ENCODE results near the gene KCNN3.

The KCNN3 gene

DNA sequence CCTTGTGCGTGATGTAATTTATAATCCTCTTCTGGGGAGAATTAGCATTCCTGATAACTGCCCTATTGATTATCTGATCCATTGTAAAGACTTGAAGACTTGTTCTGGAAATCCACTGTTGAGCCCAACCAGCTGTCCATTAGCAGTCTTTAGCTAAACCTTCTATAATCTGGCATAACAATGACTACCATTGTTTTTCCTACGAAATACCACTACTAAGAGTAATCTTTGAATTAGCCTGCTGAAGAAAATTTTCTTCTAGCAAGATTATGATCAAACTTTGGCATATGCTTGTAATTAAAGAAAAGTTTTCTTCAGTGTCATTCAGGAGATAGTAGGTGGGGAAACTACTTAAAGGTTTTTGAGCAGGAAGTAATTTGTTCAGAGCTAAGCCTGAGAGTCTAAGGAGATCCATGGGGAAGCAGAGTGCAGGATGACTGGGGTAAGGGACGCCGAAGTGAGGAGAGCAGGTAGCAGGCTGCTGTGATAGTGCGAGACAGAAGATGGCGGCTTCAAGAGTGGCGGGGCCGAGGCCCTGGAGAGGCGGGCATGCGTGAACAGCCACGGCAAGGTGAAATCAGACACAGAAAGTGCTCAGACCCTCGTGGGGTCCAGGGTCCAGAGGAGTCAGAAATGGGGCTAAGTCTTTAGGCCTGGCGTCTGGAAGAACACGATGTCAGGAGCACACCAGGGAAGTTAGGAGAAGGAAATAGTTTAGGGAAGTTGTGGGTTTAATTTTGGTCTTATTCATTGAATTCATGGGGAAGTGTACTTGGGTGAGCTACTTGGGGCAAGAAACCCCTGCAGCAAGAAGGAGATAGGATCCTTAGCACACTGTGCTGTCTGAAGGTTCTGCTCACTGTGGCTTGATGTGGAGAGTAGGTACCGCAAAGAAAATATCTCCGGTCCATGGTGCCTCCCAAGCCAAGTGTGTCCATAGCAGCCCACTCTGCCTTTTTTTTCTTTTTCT is 149.5 kb downstream of the KCNN3 start:
- no peak for ATAC-seq
- TF ChIP-seq BACH2 (CRISPR knock-in tag; IDR thresholded peaks at IDR 0.05; ENCODE audit: borderline replicate concordance) = no peak
- TF ChIP-seq, protein P1, sequence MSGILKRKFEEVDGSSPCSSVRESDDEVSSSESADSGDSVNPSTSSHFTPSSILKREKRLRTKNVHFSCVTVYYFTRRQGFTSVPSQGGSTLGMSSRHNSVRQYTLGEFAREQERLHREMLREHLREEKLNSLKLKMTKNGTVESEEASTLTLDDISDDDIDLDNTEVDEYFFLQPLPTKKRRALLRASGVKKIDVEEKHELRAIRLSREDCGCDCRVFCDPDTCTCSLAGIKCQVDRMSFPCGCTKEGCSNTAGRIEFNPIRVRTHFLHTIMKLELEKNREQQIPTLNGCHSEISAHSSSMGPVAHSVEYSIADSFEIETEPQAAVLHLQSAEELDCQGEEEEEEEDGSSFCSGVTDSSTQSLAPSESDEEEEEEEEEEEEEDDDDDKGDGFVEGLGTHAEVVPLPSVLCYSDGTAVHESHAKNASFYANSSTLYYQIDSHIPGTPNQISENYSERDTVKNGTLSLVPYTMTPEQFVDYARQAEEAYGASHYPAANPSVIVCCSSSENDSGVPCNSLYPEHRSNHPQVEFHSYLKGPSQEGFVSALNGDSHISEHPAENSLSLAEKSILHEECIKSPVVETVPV (CRISPR knock-in tag; IDR thresholded peaks at IDR 0.05) = no peak

DNA sequence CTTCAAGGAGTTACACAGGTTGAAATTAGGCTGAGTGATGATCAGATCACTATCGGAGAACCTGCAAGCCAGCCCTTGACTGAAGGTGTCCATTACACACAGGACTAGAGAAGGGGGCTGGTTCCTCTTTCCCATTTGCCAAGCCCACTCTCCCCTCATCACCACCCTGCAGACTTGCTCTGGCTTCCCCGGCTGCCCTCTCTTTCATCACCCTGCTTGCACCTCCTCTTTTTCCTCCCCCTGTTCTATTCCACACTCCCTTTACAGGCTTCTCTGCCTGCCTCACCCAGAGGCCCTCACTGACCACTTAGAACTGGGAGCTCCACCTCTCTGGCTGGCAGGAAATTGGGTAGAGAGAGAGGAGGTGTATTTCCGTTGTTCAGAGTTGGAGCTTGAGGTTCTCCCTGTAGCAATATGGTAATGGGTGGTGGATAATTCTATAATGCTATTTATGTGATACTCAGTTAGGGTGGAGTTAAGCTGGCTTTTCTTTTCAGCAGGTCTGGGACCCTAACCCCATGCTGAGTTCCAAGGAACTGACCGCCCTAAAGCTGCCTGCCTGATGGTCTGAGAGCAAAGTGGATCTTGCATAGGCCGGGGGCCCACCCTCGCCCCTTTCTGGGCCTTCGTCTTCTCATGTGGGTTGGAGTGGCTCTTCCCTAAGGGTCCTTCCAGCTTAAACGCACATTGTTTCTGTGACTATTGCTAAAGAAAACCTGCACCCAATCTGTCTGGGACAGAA is 150.3 kb downstream of the KCNN3 start:
- no peak for TF ChIP-seq RARB (CRISPR knock-in tag; IDR thresholded peaks at IDR 0.05)
- TF ChIP-seq, protein P2, sequence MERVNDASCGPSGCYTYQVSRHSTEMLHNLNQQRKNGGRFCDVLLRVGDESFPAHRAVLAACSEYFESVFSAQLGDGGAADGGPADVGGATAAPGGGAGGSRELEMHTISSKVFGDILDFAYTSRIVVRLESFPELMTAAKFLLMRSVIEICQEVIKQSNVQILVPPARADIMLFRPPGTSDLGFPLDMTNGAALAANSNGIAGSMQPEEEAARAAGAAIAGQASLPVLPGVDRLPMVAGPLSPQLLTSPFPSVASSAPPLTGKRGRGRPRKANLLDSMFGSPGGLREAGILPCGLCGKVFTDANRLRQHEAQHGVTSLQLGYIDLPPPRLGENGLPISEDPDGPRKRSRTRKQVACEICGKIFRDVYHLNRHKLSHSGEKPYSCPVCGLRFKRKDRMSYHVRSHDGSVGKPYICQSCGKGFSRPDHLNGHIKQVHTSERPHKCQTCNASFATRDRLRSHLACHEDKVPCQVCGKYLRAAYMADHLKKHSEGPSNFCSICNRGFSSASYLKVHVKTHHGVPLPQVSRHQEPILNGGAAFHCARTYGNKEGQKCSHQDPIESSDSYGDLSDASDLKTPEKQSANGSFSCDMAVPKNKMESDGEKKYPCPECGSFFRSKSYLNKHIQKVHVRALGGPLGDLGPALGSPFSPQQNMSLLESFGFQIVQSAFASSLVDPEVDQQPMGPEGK (CRISPR knock-in tag; IDR thresholded peaks at IDR 0.05; ENCODE audit: borderline replicate concordance) = no peak
- TF ChIP-seq ESRRG (CRISPR knock-in tag; IDR thresholded peaks at IDR 0.05) = no peak
- no peak for TF ChIP-seq CSDC2 (CRISPR knock-in tag; IDR thresholded peaks at IDR 0.05)
- TF ChIP-seq TOX (CRISPR knock-in tag; IDR thresholded peaks at IDR 0.05; ENCODE audit: borderline replicate concordance) = no peak
- TF ChIP-seq, protein P3, sequence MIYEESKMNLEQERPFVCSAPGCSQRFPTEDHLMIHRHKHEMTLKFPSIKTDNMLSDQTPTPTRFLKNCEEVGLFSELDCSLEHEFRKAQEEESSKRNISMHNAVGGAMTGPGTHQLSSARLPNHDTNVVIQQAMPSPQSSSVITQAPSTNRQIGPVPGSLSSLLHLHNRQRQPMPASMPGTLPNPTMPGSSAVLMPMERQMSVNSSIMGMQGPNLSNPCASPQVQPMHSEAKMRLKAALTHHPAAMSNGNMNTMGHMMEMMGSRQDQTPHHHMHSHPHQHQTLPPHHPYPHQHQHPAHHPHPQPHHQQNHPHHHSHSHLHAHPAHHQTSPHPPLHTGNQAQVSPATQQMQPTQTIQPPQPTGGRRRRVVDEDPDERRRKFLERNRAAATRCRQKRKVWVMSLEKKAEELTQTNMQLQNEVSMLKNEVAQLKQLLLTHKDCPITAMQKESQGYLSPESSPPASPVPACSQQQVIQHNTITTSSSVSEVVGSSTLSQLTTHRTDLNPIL (CRISPR knock-in tag; IDR thresholded peaks at IDR 0.05; ENCODE audit: low read depth) = no peak
- no peak for TF ChIP-seq GLIS3 (CRISPR knock-in tag; IDR thresholded peaks at IDR 0.05)
- no peak for TF ChIP-seq OSR1 (CRISPR knock-in tag; IDR thresholded peaks at IDR 0.05)
- ATAC-seq = no peak

DNA sequence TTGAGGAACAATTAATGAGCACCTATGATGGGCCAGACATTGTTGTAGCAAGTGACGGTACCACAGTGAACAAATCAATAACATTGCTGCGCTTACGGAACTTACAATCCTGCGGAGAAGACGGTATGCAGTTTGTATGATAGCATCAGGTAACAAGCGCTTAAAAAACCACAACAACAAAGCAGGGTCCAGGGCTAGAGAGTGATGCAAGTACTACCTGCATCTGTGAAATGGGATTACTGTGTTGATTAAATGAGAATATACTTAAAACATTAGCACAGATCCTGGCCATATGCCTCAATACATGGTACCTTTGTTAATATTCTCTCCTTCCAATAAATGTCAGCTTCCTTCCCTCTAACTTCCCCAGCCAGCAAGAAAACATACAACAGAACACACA is 151.5 kb downstream of the KCNN3 start:
- TF ChIP-seq CSDC2 (CRISPR knock-in tag; IDR thresholded peaks at IDR 0.05) = no peak
- TF ChIP-seq, protein P1 (CRISPR knock-in tag; IDR thresholded peaks at IDR 0.05) = no peak
- no peak for TF ChIP-seq ZNF8 (CRISPR knock-in tag; IDR thresholded peaks at IDR 0.05)
- TF ChIP-seq, protein P4, sequence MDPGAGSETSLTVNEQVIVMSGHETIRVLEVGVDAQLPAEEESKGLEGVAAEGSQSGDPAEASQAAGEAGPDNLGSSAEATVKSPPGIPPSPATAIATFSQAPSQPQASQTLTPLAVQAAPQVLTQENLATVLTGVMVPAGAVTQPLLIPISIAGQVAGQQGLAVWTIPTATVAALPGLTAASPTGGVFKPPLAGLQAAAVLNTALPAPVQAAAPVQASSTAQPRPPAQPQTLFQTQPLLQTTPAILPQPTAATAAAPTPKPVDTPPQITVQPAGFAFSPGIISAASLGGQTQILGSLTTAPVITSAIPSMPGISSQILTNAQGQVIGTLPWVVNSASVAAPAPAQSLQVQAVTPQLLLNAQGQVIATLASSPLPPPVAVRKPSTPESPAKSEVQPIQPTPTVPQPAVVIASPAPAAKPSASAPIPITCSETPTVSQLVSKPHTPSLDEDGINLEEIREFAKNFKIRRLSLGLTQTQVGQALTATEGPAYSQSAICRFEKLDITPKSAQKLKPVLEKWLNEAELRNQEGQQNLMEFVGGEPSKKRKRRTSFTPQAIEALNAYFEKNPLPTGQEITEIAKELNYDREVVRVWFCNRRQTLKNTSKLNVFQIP (CRISPR knock-in tag; IDR thresholded peaks at IDR 0.05; ENCODE audit: borderline replicate concordance, low read depth) = no peak
- TF ChIP-seq ZNF70 (CRISPR knock-in tag; IDR thresholded peaks at IDR 0.05) = no peak
- ATAC-seq = no peak

DNA sequence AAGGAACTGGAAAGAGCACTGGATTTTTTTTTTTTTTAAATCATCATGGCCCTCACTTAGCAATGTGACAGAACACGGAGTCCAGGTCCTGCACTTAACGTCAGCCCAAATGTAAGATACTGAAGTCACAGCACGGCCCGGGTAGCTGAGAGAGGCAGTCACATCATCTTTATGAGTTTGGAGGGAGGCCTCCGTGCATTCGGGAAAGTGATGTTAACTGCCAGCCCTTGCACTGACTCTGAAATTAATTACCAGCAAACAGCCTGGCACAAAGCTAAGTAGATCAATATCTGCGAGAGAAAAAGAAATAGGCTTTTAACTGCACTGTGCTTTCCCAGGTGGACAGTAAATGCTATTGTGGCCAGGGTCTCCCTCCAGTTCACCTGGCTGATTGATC is 152.6 kb downstream of the KCNN3 start:
- TF ChIP-seq ARNTL (CRISPR knock-in tag; IDR thresholded peaks at IDR 0.05; ENCODE audit: borderline replicate concordance, low read depth) (no peak), ZFP3 (CRISPR knock-in tag; IDR thresholded peaks at IDR 0.05) (no peak), ZC3H10 (CRISPR knock-in tag; IDR thresholded peaks at IDR 0.05) (no peak), ISL1 (CRISPR knock-in tag; IDR thresholded peaks at IDR 0.05) (no peak), ESRRG (CRISPR knock-in tag; IDR thresholded peaks at IDR 0.05) (no peak)
- TF ChIP-seq, protein P1 (CRISPR knock-in tag; IDR thresholded peaks at IDR 0.05) = no peak
- no peak for ATAC-seq

Data from SK-N-SH treated with all-trans-retinoic acid at 6 μM for 48 hours (cell line).